Measurements from ENCODE around the gene LCN15.

LCN15 gene

GRCh38 chr9:136738960-136739359 lies 25.4 kb downstream of the LCN15 start:
- no peak for DNase-seq

GRCh38 chr9:136735812-136736480 lies 28.4 kb downstream of the LCN15 start:
- no peak for DNase-seq

GRCh38 chr9:136734837-136735496 lies 29.4 kb downstream of the LCN15 start:
- no peak for DNase-seq

GRCh38 chr9:136733611-136734010 lies 30.7 kb downstream of the LCN15 start:
- DNase-seq = no peak

GRCh38 chr9:136732444-136733178 lies 31.7 kb downstream of the LCN15 start:
- DNase-seq = no peak

- no peak for DNase-seq
These were observed 34.4 kb downstream of the LCN15 start for GRCh38 chr9:136729926-136730325.

GRCh38 chr9:136729144-136729543 lies 35.2 kb downstream of the LCN15 start:
- DNase-seq = no peak

- no peak for DNase-seq
These were observed 35.7 kb downstream of the LCN15 start for GRCh38 chr9:136728548-136729123.

GRCh38 chr9:136728080-136728547 lies 36.2 kb downstream of the LCN15 start:
- DNase-seq = peak; percentile 78

GRCh38 chr9:136726631-136727191 lies 37.6 kb downstream of the LCN15 start:
- no peak for DNase-seq

GRCh38 chr9:136726118-136726517 lies 38.2 kb downstream of the LCN15 start:
- no peak for DNase-seq

GRCh38 chr9:136725612-136726011 lies 38.7 kb downstream of the LCN15 start:
- DNase-seq = no peak

GRCh38 chr9:136724772-136725171 lies 39.5 kb downstream of the LCN15 start:
- DNase-seq = no peak

- no peak for DNase-seq
These were observed 40.3 kb downstream of the LCN15 start for GRCh38 chr9:136723989-136724388.

- no peak for DNase-seq
These were observed 40.8 kb downstream of the LCN15 start for GRCh38 chr9:136723362-136723976.

- no peak for DNase-seq
These were observed 41.4 kb downstream of the LCN15 start for GRCh38 chr9:136722969-136723356.

- DNase-seq = no peak
These were observed 42.0 kb downstream of the LCN15 start for GRCh38 chr9:136722093-136722968.

- no peak for DNase-seq
These were observed 42.8 kb downstream of the LCN15 start for GRCh38 chr9:136721339-136722092.

- DNase-seq = no peak
These were observed 43.4 kb downstream of the LCN15 start for GRCh38 chr9:136720898-136721338.

- DNase-seq = no peak
These were observed 43.9 kb downstream of the LCN15 start for GRCh38 chr9:136720251-136720897.
